ENCODE measurements around the gene HHATL.

HHATL gene

GRCh38 chr3:42666577-42666998 lies 36.0 kb downstream of the HHATL start:
- FAIRE-seq (no peak), DNase-seq (ENCODE audit: low spot score) (no peak)

- DNase-seq (ENCODE audit: low spot score): no peak
These were observed 36.6 kb downstream of the HHATL start for GRCh38 chr3:42666022-42666421.

GRCh38 chr3:42665050-42665878 lies 37.3 kb downstream of the HHATL start:
- DNase-seq (ENCODE audit: low spot score) (no peak), FAIRE-seq (no peak)

More at GRCh38 chr3:42666022-42666421, 36.6 kb downstream of the HHATL start:
- no peak for FAIRE-seq

- no peak for FAIRE-seq
These were observed 38.2 kb downstream of the HHATL start for GRCh38 chr3:42664438-42664803.

GRCh38 chr3:42663581-42664437 lies 38.8 kb downstream of the HHATL start:
- FAIRE-seq: no peak
- DNase-seq (ENCODE audit: low spot score): no peak

More at GRCh38 chr3:42664438-42664803, 38.2 kb downstream of the HHATL start:
- DNase-seq (ENCODE audit: low spot score): no peak

- no peak for FAIRE-seq
- no peak for DNase-seq (ENCODE audit: low spot score)
These were observed 39.6 kb downstream of the HHATL start for GRCh38 chr3:42662813-42663535.

- FAIRE-seq: no peak
- no peak for DNase-seq (ENCODE audit: low spot score)
These were observed 40.4 kb downstream of the HHATL start for GRCh38 chr3:42662037-42662812.

- FAIRE-seq (no peak), DNase-seq (ENCODE audit: low spot score) (no peak)
These were observed 41.0 kb downstream of the HHATL start for GRCh38 chr3:42661593-42662022.

GRCh38 chr3:42660898-42661297 lies 41.7 kb downstream of the HHATL start:
- DNase-seq (ENCODE audit: low spot score): no peak
- no peak for FAIRE-seq

GRCh38 chr3:42660131-42660715 lies 42.4 kb downstream of the HHATL start:
- FAIRE-seq (no peak), DNase-seq (ENCODE audit: low spot score) (no peak)

GRCh38 chr3:42659451-42660130 lies 43.0 kb downstream of the HHATL start:
- DNase-seq (ENCODE audit: low spot score) (no peak), FAIRE-seq (no peak)

- DNase-seq (ENCODE audit: low spot score) (no peak), FAIRE-seq (no peak)
These were observed 43.7 kb downstream of the HHATL start for GRCh38 chr3:42658771-42659390.

- FAIRE-seq (no peak), DNase-seq (ENCODE audit: low spot score) (no peak)
These were observed 44.4 kb downstream of the HHATL start for GRCh38 chr3:42658091-42658770.

- FAIRE-seq (no peak), DNase-seq (ENCODE audit: low spot score) (no peak)
These were observed 44.9 kb downstream of the HHATL start for GRCh38 chr3:42657675-42658074.

GRCh38 chr3:42656680-42657610 lies 45.7 kb downstream of the HHATL start:
- no peak for FAIRE-seq
- DNase-seq (ENCODE audit: low spot score): no peak

GRCh38 chr3:42655980-42656679 lies 46.5 kb downstream of the HHATL start:
- peak; percentile 6 for DNase-seq (ENCODE audit: low spot score)
- FAIRE-seq: no peak

GRCh38 chr3:42655331-42655888 lies 47.2 kb downstream of the HHATL start:
- FAIRE-seq: no peak

More at GRCh38 chr3:42655331-42655888, 47.2 kb downstream of the HHATL start:
- no peak for DNase-seq (ENCODE audit: low spot score)

Measured in RCC 7860 (cell line).